ENCODE measurements around the gene GTF2A1.

- TF ChIP-seq, protein P1, sequence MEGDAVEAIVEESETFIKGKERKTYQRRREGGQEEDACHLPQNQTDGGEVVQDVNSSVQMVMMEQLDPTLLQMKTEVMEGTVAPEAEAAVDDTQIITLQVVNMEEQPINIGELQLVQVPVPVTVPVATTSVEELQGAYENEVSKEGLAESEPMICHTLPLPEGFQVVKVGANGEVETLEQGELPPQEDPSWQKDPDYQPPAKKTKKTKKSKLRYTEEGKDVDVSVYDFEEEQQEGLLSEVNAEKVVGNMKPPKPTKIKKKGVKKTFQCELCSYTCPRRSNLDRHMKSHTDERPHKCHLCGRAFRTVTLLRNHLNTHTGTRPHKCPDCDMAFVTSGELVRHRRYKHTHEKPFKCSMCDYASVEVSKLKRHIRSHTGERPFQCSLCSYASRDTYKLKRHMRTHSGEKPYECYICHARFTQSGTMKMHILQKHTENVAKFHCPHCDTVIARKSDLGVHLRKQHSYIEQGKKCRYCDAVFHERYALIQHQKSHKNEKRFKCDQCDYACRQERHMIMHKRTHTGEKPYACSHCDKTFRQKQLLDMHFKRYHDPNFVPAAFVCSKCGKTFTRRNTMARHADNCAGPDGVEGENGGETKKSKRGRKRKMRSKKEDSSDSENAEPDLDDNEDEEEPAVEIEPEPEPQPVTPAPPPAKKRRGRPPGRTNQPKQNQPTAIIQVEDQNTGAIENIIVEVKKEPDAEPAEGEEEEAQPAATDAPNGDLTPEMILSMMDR (IDR thresholded peaks at IDR 0.05) = no peak
- TF ChIP-seq, protein P2, sequence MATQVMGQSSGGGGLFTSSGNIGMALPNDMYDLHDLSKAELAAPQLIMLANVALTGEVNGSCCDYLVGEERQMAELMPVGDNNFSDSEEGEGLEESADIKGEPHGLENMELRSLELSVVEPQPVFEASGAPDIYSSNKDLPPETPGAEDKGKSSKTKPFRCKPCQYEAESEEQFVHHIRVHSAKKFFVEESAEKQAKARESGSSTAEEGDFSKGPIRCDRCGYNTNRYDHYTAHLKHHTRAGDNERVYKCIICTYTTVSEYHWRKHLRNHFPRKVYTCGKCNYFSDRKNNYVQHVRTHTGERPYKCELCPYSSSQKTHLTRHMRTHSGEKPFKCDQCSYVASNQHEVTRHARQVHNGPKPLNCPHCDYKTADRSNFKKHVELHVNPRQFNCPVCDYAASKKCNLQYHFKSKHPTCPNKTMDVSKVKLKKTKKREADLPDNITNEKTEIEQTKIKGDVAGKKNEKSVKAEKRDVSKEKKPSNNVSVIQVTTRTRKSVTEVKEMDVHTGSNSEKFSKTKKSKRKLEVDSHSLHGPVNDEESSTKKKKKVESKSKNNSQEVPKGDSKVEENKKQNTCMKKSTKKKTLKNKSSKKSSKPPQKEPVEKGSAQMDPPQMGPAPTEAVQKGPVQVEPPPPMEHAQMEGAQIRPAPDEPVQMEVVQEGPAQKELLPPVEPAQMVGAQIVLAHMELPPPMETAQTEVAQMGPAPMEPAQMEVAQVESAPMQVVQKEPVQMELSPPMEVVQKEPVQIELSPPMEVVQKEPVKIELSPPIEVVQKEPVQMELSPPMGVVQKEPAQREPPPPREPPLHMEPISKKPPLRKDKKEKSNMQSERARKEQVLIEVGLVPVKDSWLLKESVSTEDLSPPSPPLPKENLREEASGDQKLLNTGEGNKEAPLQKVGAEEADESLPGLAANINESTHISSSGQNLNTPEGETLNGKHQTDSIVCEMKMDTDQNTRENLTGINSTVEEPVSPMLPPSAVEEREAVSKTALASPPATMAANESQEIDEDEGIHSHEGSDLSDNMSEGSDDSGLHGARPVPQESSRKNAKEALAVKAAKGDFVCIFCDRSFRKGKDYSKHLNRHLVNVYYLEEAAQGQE (IDR thresholded peaks at IDR 0.05; ENCODE audit: insufficient read depth in 1 of 2, low read depth in 2 of 2, low read length in 1 of 2) = no peak
- TF ChIP-seq SIN3A (IDR thresholded peaks at IDR 0.05; ENCODE audit: borderline replicate concordance, insufficient read depth, low read depth, low read length) = no peak
- no peak for TF ChIP-seq TCF7L2 (IDR thresholded peaks at IDR 0.05; ENCODE audit: low read depth, low read length)
- no peak for TF ChIP-seq POLR2AphosphoS5 (IDR thresholded peaks at IDR 0.05; ENCODE audit: low read depth, low read length)
These were observed 79.3 kb downstream of the GTF2A1 start for GRCh38 chr14:81141426-81141825.

All from Panc1 (cell line).